Measurements from ENCODE around the gene OR2D2. TPM values are rescaled to one million over a fixed set of nuclear protein-coding genes. Genes with fewer than 3 reads are reported as not detected.

OR2D2 gene
- total and polyA plus RNA-seq, 8 donors, result 0.19 to 0.28 (median 0.20) TPM; not detected in 4

- DNase-seq, result no peak
- H3K4me1 ChIP-seq, result no peaks in the 10 kb centered on the region
- H3K27me3 ChIP-seq, result no peaks in the 10 kb centered on the region
- H3K9me3 ChIP-seq, result no peaks in the 10 kb centered on the region
- intact Hi-C loops (cut with DNase I), result no loop called here
- no peak for ATAC-seq
- no peak for FAIRE-seq
- WGBS, 2 donors, result 64 to 72% methylated on average over 2 of the region's 2 CpGs
- H3K4me3 ChIP-seq, result no peak overlapping the region
- H3K27ac ChIP-seq, result no peak overlapping the region
- TF ChIP-seq CTCF (IDR thresholded peaks at IDR 0.05), result no peak
- H3K36me3 ChIP-seq, result no peaks in the 10 kb centered on the region
Measured at GRCh38 chr11:6875761-6876160, 16.5 kb downstream of the OR2D2 start.

GRCh38 chr11:6871278-6871677, 21.0 kb downstream of the OR2D2 start:
- no peak for TF ChIP-seq CTCF (IDR thresholded peaks at IDR 0.05)
- intact Hi-C loops (cut with DNase I), result no loop called here
- DNase-seq (no peak), ATAC-seq (no peak), FAIRE-seq (no peak)
- no peaks in the 10 kb centered on the region for H3K36me3 ChIP-seq
- no peaks in the 10 kb centered on the region for H3K9me3 ChIP-seq
- no peak overlapping the region for H3K4me3 ChIP-seq
- 65 to 70% methylated on average over 1 of the region's 1 CpG for WGBS, 2 donors
- no peaks in the 10 kb centered on the region for H3K4me1 ChIP-seq
- H3K27ac ChIP-seq, result no peak overlapping the region
- H3K27me3 ChIP-seq, result no peaks in the 10 kb centered on the region

- Histone ChIP-seq H3K4me1 (no peaks in the 10 kb centered on the region), H3K4me3 (no peak overlapping the region), H3K27me3 (no peaks in the 10 kb centered on the region), H3K27ac (no peak overlapping the region), H3K36me3 (no peaks in the 10 kb centered on the region), H3K9me3 (no peaks in the 10 kb centered on the region)
- ATAC-seq (no peak), FAIRE-seq (no peak), DNase-seq (no peak)
- intact Hi-C loops (cut with DNase I), result no loop called here
- TF ChIP-seq CTCF (IDR thresholded peaks at IDR 0.05), result no peak
- 83 to 90% methylated on average over 1 of the region's 1 CpG for WGBS, 2 donors
Measured at GRCh38 chr11:6864438-6864837, 27.9 kb downstream of the OR2D2 start.

GRCh38 chr11:6862961-6863360, 29.3 kb downstream of the OR2D2 start, which contains the start of gene OR10A2:
TSS of gene OR10A2 (plus strand) at chr11:6863057. CDS start at chr11:6869755, 6,698 bp downstream.
- Histone ChIP-seq H3K27ac (no peak within 1 kb of the TSS), H3K36me3 (no peaks in the 10 kb centered on the region), H3K4me3 (no peak within 1 kb of the TSS), H3K9me3 (no peaks in the 10 kb centered on the region), H3K27me3 (no peaks in the 10 kb centered on the region), H3K4me1 (no peaks in the 10 kb centered on the region)
- ATAC-seq (no peak), FAIRE-seq (no peak), DNase-seq (no peak)
- WGBS, 2 donors, result 32 to 37% methylated on average over 1 of the region's 1 CpG
- intact Hi-C loops (cut with DNase I), result no loop called here
- no peak for TF ChIP-seq CTCF (IDR thresholded peaks at IDR 0.05)

GRCh38 chr11:6856871-6857270, 35.4 kb downstream of the OR2D2 start:
- WGBS, 2 donors, result 44 to 54% methylated on average over 3 of the region's 3 CpGs

More at GRCh38 chr11:6856871-6857270, 35.4 kb downstream of the OR2D2 start:
- no peak for ATAC-seq
- no peak overlapping the region for H3K4me3 ChIP-seq
- no peaks in the 10 kb centered on the region for H3K36me3 ChIP-seq
- no peak for FAIRE-seq
- H3K4me1 ChIP-seq, result no peaks in the 10 kb centered on the region
- no peak for DNase-seq
- H3K9me3 ChIP-seq, result no peaks in the 10 kb centered on the region
- no peak for TF ChIP-seq CTCF (IDR thresholded peaks at IDR 0.05)
- H3K27ac ChIP-seq, result no peak overlapping the region
- no peaks in the 10 kb centered on the region for H3K27me3 ChIP-seq
- intact Hi-C loops (cut with DNase I), result no loop called here

All from pancreas (tissue), 10 donors.